Measurements from ENCODE around the gene TSR1. TPM values are rescaled to one million over a fixed set of nuclear protein-coding genes. Genes with fewer than 3 reads are reported as not detected.

Gene TSR1
- total RNA-seq, 6 experiments from 2014 or later: 35.9 to 43.2 (median 37.6) TPM

- Mint-ChIP-seq H3K36me3 (ENCODE audit: low read depth) (peaks cover 5% of the 10 kb centered on the region; the same call in 1 of the 2 replicates), H3K4me3 (no peak overlapping the region; the same call in 1 of the 2 replicates), H3K4me1 (ENCODE audit: low read depth) (peaks cover 14% of the 10 kb centered on the region), H3K27ac (peak overlapping the region; percentile 73), H3K9me3 (no peaks in the 10 kb centered on the region), H3K27me3 (ENCODE audit: insufficient read depth) (no peaks in the 10 kb centered on the region)
- TF ChIP-seq, protein P1, sequence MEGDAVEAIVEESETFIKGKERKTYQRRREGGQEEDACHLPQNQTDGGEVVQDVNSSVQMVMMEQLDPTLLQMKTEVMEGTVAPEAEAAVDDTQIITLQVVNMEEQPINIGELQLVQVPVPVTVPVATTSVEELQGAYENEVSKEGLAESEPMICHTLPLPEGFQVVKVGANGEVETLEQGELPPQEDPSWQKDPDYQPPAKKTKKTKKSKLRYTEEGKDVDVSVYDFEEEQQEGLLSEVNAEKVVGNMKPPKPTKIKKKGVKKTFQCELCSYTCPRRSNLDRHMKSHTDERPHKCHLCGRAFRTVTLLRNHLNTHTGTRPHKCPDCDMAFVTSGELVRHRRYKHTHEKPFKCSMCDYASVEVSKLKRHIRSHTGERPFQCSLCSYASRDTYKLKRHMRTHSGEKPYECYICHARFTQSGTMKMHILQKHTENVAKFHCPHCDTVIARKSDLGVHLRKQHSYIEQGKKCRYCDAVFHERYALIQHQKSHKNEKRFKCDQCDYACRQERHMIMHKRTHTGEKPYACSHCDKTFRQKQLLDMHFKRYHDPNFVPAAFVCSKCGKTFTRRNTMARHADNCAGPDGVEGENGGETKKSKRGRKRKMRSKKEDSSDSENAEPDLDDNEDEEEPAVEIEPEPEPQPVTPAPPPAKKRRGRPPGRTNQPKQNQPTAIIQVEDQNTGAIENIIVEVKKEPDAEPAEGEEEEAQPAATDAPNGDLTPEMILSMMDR (IDR thresholded peaks at IDR 0.05): no peak
- DNase-seq: peak; percentile 88
These were observed 11.8 kb upstream of the TSR1 start for GRCh38 chr17:2347805-2348685.

GRCh38 chr17:2346475-2346874 is 10.2 kb upstream of the TSR1 start:
- peaks cover 2% of the 10 kb centered on the region; the same call in 1 of the 2 replicates for H3K27me3 Mint-ChIP-seq (ENCODE audit: insufficient read depth)
- DNase-seq: no peak
- H3K9me3 Mint-ChIP-seq: no peaks in the 10 kb centered on the region
- no peak overlapping the region for H3K27ac Mint-ChIP-seq
- TF ChIP-seq, protein P1 (IDR thresholded peaks at IDR 0.05): no peak
- peaks cover 5% of the 10 kb centered on the region; the same call in 1 of the 2 replicates for H3K36me3 Mint-ChIP-seq (ENCODE audit: low read depth)
- H3K4me3 Mint-ChIP-seq: no peak overlapping the region
- H3K4me1 Mint-ChIP-seq (ENCODE audit: low read depth): peaks cover 14% of the 10 kb centered on the region

GRCh38 chr17:2344528-2344927 is 8.3 kb upstream of the TSR1 start:
- H3K4me1 Mint-ChIP-seq (ENCODE audit: low read depth): peaks cover 14% of the 10 kb centered on the region
- H3K4me3 Mint-ChIP-seq: no peak overlapping the region
- peaks cover 2% of the 10 kb centered on the region; the same call in 1 of the 2 replicates for H3K27me3 Mint-ChIP-seq (ENCODE audit: insufficient read depth)
- DNase-seq: no peak
- H3K27ac Mint-ChIP-seq: no peak overlapping the region
- H3K9me3 Mint-ChIP-seq: no peaks in the 10 kb centered on the region
- peaks cover 5% of the 10 kb centered on the region; the same call in 1 of the 2 replicates for H3K36me3 Mint-ChIP-seq (ENCODE audit: low read depth)
- TF ChIP-seq, protein P1 (IDR thresholded peaks at IDR 0.05): no peak

GRCh38 chr17:2343421-2343820 is 7.2 kb upstream of the TSR1 start:
- TF ChIP-seq, protein P1 (IDR thresholded peaks at IDR 0.05): no peak
- H3K27ac Mint-ChIP-seq: no peak overlapping the region
- H3K4me1 Mint-ChIP-seq (ENCODE audit: low read depth): peaks cover 14% of the 10 kb centered on the region
- H3K4me3 Mint-ChIP-seq: no peak overlapping the region
- H3K36me3 Mint-ChIP-seq (ENCODE audit: low read depth): peaks cover 5% of the 10 kb centered on the region; the same call in 1 of the 2 replicates
- no peak for DNase-seq
- no peaks in the 10 kb centered on the region for H3K9me3 Mint-ChIP-seq
- H3K27me3 Mint-ChIP-seq (ENCODE audit: insufficient read depth): peaks cover 2% of the 10 kb centered on the region; the same call in 1 of the 2 replicates

- H3K27me3 Mint-ChIP-seq (ENCODE audit: insufficient read depth): peaks cover 2% of the 10 kb centered on the region; the same call in 1 of the 2 replicates
- DNase-seq: no peak
These were observed 2.0 kb upstream of the TSR1 start for GRCh38 chr17:2338315-2338657.

More at GRCh38 chr17:2338315-2338657, 2.0 kb upstream of the TSR1 start:
- TF ChIP-seq, protein P1 (IDR thresholded peaks at IDR 0.05): no peak
- H3K4me3 Mint-ChIP-seq: peak overlapping the region; percentile 86
- H3K9me3 Mint-ChIP-seq: no peaks in the 10 kb centered on the region
- H3K27ac Mint-ChIP-seq: peak overlapping the region; percentile 59
- peaks cover 18% of the 10 kb centered on the region for H3K36me3 Mint-ChIP-seq (ENCODE audit: low read depth)
- peaks cover 30% of the 10 kb centered on the region for H3K4me1 Mint-ChIP-seq (ENCODE audit: low read depth)
